Nucleus accumbens (tissue), 56 donors: ENCODE data around the gene OXT.
A peak's percentile ranks its signal among the peaks of the same experiment; 100 is the strongest.
"Not testable (repeated sequence)": the region's sequence is repeated elsewhere in the genome, so short reads cannot be mapped to it uniquely, and the experiment has no call there.

Experiments
- DNase-seq, 56 donors: peaks; one replicate each; lab custom pipeline; 2025; lab: John Stamatoyannopoulos, UW

Gene OXT

DNA sequence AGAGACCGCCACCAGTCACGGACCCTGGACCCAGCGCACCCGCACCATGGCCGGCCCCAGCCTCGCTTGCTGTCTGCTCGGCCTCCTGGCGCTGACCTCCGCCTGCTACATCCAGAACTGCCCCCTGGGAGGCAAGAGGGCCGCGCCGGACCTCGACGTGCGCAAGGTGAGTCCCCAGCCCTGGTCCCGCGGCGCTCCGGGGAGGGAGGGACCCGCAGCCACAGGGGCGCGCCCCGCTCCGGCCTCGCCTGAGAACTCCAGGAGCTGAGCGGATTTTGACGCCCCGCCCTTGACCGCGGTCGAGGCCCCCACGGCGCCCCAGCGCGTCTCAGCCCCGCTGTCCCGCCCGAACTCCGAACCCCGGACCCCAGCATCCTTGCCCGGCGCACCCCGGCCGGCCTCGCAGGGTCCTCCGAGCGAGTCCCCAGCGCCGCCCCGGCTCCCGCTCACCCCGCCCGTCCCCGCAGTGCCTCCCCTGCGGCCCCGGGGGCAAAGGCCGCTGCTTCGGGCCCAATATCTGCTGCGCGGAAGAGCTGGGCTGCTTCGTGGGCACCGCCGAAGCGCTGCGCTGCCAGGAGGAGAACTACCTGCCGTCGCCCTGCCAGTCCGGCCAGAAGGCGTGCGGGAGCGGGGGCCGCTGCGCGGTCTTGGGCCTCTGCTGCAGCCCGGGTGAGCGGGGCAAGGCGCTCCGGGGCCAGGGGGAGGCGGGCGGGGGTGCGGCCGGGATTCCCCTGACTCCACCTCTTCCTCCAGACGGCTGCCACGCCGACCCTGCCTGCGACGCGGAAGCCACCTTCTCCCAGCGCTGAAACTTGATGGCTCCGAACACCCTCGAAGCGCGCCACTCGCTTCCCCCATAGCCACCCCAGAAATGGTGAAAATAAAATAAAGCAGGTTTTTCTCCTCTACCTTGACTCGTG is at the start of gene OXT:
Gene OXT, plus strand, starts transcription at position 11 of the 920 bp plus-strand sequence. Its CDS starts 36 bp downstream, at position 47.
- no peak for DNase-seq

DNA sequence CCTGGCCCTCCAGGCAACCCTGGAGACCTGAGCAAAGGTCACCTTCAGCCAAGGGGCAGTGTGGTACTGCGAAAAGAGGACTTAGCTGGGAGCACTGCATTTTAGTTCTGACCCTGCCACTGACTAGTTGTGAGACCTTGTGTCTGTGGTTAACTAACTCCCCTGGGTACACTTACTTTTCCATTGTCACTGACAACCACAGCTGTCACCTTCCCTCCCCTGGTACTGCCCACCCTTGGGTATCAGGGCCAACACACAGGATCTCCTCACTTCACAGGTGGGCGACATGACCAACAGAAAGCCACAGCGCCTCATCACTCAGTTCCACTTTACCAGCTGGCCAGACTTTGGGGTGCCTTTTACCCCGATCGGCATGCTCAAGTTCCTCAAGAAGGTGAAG is 49.6 kb upstream of the OXT start:
- no peak for DNase-seq

DNA sequence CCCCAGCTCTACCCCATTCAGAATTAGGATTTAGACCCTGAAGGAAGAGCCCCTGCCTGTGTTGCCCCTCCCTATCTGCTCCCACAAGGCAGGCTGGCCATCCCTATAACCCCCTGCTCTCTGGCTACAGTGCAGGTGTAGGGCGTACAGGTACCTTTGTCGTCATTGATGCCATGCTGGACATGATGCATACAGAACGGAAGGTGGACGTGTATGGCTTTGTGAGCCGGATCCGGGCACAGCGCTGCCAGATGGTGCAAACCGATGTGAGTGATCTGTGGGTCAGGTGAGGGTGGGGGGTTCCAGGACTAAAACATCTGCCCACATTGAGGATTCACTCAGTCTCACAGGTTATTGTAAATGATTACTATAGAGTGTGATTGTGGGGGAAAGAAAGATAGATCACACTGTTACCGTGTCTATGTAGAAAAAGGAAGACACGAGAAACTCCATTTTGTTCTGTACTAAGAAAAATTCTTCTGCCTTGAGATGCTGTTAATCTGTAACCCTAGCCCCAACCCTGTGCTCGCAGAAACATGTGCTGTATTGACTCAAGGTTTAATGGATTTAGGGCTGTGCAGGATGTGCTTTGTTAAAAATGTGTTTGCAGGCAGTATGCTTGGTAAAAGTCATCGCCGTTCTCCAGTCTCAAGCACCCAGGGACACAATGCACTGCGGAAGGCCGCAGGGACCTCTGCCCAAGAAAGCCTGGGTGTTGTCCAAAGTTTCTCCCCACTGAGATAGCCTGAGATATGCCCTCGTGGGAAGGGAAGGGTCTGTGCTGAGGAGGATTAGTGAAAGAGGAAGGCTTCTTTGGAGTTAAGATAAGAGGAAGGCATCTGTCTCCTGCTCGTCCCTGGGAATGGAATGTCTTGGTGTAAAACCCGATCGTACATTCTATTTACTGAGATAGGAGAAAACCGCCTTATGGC is 48.6 kb upstream of the OXT start:
- not testable (repeated sequence) for DNase-seq

DNA sequence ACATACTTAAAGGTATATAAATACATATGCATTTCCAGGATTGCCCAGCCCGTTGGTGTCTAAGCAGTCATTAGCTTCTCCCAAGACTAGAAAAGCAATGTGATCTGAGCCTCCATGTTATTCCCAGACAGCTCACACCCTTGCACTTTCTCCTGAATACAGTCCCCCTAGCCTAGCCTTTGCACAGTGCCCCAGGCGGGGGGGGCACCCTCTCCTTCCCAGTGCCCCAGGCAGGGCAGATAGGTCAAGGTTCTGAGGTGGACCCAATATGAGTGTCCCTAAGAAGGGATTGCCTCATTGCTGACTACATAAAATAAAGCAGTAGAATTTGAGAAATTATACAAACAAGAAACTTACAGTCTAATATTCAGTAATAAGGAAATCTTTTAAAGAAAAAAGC is 43.4 kb upstream of the OXT start:
- DNase-seq: no peak

DNA sequence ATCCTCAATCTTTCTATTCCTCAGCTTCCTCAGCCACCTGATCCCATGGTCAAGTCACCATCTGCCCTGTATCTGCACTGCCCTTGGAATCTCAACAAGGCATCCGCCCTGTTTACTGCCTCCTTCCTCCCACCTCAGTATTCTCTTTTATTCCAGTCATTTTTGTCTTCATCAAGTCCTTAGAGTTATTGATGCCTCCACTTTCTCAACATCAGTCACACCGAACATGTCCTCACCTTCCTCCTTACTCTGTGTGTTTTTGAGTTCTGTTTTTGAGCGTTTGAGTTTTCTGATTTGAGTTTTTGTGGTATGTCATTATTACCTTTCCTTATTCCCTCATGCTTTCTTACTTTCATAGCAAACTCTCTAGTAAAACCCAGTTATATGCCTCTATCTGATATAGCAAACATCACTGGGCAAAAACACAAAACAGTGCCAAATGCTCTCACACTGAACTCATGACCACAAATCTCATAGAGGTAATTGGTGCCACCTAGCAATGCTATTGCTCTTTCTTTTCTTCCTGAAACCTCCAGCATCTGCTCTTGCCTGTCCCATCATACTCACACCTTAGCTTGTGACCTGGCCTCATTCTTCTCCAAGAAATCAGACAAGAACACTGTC is 39.8 kb upstream of the OXT start:
- no peak for DNase-seq

- DNase-seq: peak in 3 of 56 donors; percentile 5 to 36 (median 23)
Measured at GRCh38 chr20:3032624-3033023, 38.8 kb upstream of the OXT start.

DNA sequence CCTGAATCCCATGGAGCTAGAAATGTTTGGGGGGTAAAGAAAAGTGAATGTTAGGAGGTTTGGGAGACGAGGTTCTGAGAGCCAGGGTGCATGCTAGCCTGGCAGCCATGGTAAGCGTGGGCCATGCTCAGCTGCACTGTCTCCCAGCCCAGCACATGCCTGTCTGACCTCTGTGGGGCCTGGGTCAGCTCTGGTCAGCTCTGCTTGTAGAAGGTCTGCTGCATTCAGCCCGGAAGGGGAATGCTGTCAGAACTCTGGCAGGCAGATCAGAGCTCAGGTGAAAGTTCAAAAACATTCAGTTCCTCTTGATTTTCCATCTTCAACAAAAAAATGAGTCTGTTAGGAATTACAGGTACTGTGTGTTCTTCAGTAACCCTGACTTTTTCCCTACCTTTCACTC is 33.8 kb upstream of the OXT start:
- DNase-seq: no peak

- no peak for DNase-seq
Measured at GRCh38 chr20:3038454-3038853, 33.0 kb upstream of the OXT start.

GRCh38 chr20:3039426-3039825 is 32.0 kb upstream of the OXT start:
- no peak for DNase-seq

DNA sequence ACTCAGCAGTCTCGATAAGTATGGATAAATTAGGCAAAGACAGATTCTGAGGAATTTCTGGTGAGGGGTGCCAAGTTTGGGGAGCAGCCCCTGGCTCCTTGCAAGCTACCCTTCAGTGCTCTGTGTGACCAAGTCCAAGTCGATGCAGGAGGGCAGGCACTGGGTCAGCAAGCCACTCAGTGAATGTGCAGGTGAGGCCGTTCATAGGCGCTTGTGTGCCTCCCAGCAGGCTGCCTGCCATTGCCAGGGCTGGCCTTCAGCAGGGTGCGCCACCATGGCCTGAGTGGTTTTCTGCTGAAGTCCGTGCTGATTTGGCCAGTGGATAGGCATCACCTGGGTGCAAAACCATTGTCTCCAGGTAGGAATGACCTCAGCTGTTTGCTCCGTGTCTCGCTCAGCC is 31.3 kb upstream of the OXT start:
- DNase-seq: no peak

DNA sequence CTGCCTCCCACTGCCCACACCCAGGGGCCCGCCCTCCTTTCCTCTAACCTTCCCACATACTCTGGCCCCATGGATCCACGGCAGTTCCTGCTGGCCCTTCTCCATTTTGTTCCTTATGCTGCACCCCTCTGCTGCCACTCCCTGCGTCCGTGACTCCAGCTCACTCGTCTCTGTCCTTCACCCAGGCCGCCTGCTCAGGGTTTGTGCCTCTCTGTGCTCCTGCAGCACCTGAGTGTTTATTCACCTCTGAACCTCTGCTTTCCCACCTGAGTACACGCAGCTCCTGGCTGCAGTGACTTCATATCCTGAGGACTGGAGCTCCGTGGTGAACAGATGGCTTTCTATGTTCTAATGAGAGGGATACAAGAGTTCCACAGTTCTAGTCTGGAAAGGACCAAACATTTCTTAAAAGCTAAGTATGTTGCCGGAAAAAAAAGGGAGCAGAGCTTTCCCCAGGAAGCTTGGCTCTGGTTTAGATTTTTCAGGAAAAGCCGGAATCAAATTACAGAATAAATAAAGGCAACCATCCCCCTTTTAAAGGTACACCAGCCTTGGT is 29.5 kb upstream of the OXT start:
- DNase-seq: no peak

- DNase-seq: peak in 3 of 56 donors; percentile 16 to 33 (median 29)
Measured at GRCh38 chr20:3042625-3043024, 28.8 kb upstream of the OXT start.

- DNase-seq: no peak
Measured at GRCh38 chr20:3043322-3043721, 28.1 kb upstream of the OXT start, which contains the start of gene GNRH2. GNRH2 (plus strand) TSS chr20:3043622; CDS start chr20:3044415, 793 bp downstream.

DNA sequence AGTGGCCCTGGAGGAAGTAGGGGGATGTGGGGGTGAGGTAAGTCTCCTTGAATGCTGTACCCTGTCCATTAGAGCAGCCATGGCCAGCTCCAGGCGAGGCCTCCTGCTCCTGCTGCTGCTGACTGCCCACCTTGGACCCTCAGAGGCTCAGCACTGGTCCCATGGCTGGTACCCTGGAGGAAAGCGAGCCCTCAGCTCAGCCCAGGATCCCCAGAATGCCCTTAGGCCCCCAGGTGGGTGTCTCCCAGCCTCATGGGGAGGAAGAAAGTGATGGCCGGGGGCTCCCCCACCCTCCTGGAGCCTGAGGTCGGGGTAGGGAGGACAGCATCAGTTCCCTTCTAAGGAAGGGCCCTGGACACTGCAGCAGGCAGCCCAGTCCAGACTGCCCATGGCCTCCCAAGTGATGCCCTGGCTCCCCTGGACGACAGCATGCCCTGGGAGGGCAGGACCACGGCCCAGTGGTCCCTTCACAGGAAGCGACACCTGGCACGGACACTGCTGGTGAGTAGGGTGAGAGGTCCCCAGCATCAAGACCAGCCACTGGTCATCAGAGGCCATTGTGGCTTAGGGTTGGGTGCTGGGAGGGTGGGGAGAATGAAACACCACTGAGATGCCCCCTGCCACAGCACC is 27.0 kb upstream of the OXT start:
- no peak for DNase-seq

GRCh38 chr20:3045042-3045815 is 26.2 kb upstream of the OXT start:
- DNase-seq: peak in 35 of 56 donors; percentile 48 to 95 (median 78)

DNA sequence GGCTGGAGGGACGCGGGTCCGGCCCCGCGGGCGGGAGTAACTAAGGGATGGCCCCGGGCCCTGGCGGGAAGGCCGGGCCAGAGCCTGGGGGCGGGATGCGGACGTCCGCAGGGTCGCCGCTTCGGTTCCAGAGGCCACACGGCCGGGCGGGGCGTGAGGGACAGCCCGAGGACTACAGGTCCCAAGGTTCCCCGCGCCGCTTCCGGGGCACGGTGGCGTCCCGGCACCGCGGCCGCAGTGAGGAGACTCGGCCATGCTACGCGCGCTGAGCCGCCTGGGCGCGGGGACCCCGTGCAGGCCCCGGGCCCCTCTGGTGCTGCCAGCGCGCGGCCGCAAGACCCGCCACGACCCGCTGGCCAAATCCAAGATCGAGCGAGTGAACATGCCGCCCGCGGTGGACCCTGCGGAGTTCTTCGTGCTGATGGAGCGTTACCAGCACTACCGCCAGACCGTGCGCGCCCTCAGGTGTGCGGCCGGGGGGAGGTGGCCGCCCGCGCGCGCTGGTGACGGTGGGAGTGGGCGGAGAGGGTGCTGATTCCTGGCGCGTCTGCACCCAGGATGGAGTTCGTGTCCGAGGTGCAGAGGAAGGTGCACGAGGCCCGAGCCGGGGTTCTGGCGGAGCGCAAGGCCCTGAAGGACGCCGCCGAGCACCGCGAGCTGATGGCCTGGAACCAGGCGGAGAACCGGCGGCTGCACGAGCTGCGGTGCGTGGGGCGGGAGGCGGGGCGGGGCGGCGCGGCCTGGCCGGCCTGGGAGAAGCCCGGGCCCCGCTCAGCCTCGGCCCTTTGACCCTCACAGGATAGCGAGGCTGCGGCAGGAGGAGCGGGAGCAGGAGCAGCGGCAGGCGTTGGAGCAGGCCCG is 25.4 kb upstream of the OXT start, which contains the start of gene MRPS26:
Gene MRPS26, plus strand, starts transcription at position 237 of the 861 bp plus-strand sequence. Its CDS starts 17 bp downstream, at position 254.
- peak in 55 of 56 donors; percentile 54 to 95 (median 82) for DNase-seq

DNA sequence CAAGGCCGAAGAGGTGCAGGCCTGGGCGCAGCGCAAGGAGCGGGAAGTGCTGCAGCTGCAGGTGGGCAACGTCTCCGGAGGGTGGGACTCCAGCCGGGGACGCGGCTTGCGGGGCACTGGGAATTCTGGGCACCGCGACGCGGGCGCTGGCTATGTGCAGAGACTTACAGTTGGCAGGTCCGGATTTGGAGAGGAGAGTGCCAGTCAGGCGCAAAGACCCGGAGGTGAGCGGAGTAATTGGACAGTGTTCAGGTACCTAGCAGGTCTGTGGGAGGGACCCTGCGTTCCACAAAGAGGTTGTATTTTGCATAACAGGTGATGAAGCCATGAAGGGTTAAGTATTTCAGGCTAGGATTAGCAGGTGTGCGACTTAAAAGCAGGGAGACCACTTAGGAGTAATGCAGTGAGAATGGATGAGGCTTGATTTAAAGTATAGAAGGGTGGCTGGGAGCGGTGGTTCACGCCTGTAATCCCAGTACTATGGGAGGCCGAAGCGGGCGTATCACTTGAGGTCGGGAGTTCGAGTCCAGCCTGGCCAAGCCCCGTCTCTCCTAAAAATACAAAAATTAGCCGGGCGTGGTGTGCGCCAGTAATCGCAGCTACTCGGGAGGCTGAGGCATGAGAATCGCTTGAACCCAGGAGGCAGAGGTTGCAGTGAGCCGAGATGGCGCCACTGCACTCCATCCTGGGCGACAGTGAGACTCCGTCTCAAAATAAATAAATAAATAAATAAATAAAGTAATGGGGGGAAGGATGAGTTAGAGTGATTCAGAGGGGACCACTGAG is 24.6 kb upstream of the OXT start:
- DNase-seq: peak in 24 of 56 donors; percentile 20 to 69 (median 46)
